ENCODE results near the gene METTL9. TPM values are rescaled to one million over a fixed set of nuclear protein-coding genes. Genes with fewer than 3 reads are reported as not detected.

The METTL9 gene
- total RNA-seq, 1 donor from 2014 or later = 225 TPM

GRCh38 chr16:21653571-21653970 is 54.2 kb downstream of the METTL9 start:
- TF ChIP-seq CTCF (IDR thresholded peaks at IDR 0.05; ENCODE audit: insufficient read depth, low read length, severe bottlenecking) = no peak

DNA sequence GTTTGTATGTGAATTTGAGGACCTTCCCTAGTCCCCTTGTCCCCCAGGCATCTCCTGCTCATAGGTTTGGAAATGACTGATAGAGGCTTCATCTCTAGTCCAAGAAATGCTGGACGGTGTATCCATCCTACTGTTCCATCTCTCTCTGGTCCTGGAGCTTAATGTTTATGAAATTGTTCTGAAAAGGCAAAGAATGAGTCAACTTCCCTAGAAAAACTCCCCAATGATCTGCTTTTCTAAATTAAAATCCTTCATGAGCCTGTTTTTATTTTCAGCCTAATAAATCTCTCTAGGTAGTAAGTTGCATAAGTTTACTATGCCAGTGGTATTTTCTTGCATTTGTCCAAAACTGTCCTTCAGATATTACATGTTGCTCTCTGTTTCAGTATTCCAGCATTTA is 55.1 kb downstream of the METTL9 start:
- FAIRE-seq (no peak), DNase-seq (ENCODE audit: low read depth) (no peak)
- Histone ChIP-seq H3K36me3 (ENCODE audit: control insufficient read depth, insufficient read depth, low read length) (peaks cover 1% of the 10 kb centered on the region), H3K27me3 (ENCODE audit: control insufficient read depth, insufficient read depth, low read length) (no peaks in the 10 kb centered on the region), H3K4me3 (ENCODE audit: low read depth, low read length) (no peak overlapping the region)
- no peak for TF ChIP-seq CTCF (IDR thresholded peaks at IDR 0.05; ENCODE audit: insufficient read depth, low read length, severe bottlenecking)

More at GRCh38 chr16:21653571-21653970, 54.2 kb downstream of the METTL9 start:
- no peak overlapping the region for H3K4me3 ChIP-seq (ENCODE audit: low read depth, low read length)
- H3K36me3 ChIP-seq (ENCODE audit: control insufficient read depth, insufficient read depth, low read length) = peaks cover 3% of the 10 kb centered on the region
- DNase-seq (ENCODE audit: low read depth) (no peak), FAIRE-seq (no peak)
- no peaks in the 10 kb centered on the region for H3K27me3 ChIP-seq (ENCODE audit: control insufficient read depth, insufficient read depth, low read length)

DNA sequence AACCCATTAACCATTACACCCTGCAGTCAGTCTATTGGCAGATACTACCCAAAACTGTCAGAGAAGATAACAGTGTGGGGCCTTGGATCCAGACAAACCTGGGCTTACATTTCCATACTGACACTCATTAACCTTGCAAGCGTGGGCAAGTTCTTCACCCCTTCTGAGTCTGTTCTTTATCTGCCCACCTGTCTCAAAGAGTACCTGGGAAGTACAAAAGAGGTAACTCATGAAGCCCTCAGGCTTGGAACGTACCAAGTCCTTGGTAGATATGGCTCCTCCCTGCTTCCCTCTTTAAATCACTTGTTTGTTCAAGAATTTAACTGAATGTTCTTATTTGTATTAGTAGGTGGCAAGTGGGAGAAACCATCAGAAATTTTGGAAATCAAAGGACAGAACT is 55.5 kb downstream of the METTL9 start:
- no peak for FAIRE-seq
- Histone ChIP-seq H3K27me3 (ENCODE audit: control insufficient read depth, insufficient read depth, low read length) (no peaks in the 10 kb centered on the region), H3K4me3 (ENCODE audit: low read depth, low read length) (no peak overlapping the region), H3K36me3 (ENCODE audit: control insufficient read depth, insufficient read depth, low read length) (peaks cover 1% of the 10 kb centered on the region)
- no peak for TF ChIP-seq CTCF (IDR thresholded peaks at IDR 0.05; ENCODE audit: insufficient read depth, low read length, severe bottlenecking)
- DNase-seq (ENCODE audit: low read depth) = peak; percentile 50

DNA sequence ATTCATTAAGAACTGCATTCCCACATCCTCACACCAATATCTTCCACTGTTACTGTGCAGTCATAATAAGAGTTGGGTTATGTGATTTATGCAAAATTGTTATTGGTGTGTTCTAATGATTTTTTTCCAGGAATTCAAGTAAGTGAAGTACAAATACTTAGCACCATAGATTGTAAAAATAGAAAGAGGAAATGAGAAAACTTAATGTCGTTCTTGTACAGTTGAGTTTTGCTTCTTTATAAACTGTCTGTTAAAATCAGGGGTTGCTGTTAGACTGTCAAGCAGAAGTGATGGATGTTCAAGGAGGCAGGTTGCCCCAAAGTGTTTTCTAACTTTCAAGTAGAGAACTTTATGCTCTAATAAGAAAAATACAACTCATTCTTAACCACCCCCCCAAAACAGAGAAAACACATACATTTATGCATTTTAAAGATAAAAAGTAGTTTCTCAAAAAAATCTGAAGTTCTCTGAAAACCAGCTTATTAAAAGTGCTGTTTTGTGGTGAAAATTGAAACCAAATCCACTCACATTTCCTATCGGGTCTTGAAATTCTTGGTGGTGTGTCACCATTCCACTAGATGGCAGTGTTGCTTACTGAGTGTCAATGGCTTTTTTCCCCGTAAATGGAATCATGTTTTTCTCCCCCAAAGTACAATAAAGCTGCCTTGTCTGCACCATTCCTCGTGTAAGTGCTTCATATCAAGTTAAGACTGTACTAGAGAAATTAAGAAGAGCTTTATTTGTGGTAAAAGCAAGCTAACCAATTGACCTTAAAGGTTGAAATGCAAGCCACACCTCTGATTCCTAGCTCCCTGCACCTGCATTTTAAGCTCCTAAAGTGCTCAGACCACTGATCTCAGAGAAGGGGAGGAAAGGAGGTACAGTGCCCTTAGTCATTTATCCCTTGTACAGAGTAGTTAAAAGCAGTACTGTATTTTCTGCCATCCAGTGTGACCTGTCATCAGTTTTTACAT is 57.7 kb downstream of the METTL9 start:
- Histone ChIP-seq H3K36me3 (ENCODE audit: control insufficient read depth, insufficient read depth, low read length) (peaks cover 1% of the 10 kb centered on the region), H3K27me3 (ENCODE audit: control insufficient read depth, insufficient read depth, low read length) (no peaks in the 10 kb centered on the region), H3K4me3 (ENCODE audit: low read depth, low read length) (no peak overlapping the region)
- no peak for FAIRE-seq
- TF ChIP-seq CTCF (IDR thresholded peaks at IDR 0.05; ENCODE audit: insufficient read depth, low read length, severe bottlenecking) = peak; percentile 71
- DNase-seq (ENCODE audit: low read depth) = peak; percentile 39

DNA sequence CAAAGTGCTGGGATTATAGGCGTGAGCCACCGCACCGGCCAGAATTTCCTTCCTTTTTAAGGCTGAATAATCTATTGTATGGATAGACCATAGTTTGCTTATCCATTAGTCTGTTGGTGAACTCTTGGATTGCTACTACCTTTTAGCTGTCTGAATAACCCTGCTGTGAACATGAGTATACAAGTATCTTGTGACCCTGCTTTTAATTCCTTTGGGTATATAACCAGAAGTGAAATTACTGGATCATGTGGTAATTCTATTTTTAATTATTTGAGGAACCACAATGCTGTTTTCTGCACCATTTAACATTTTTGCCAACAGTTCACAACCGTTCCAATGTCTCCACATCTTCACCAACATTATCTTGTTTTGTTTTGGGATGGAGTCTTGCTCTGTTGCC is 59.7 kb downstream of the METTL9 start:
- TF ChIP-seq CTCF (IDR thresholded peaks at IDR 0.05; ENCODE audit: insufficient read depth, low read length, severe bottlenecking) = no peak
- no peak overlapping the region for H3K4me3 ChIP-seq (ENCODE audit: low read depth, low read length)
- no peak for DNase-seq (ENCODE audit: low read depth)
- peaks cover 1% of the 10 kb centered on the region for H3K36me3 ChIP-seq (ENCODE audit: control insufficient read depth, insufficient read depth, low read length)
- no peaks in the 10 kb centered on the region for H3K27me3 ChIP-seq (ENCODE audit: control insufficient read depth, insufficient read depth, low read length)
- no peak for FAIRE-seq

Data from bronchial epithelial cell (primary cell).